Measurements from ENCODE around the gene IFITM1. TPM values are rescaled to one million over a fixed set of nuclear protein-coding genes. Genes with fewer than 3 reads are reported as not detected.

IFITM1 gene
- total and polyA plus RNA-seq, 9 of the 15 experiments (the other 6 are each of a cell fraction or from before 2014, with no cell fraction given): 691 to 5,579 (median 974) TPM

DNA sequence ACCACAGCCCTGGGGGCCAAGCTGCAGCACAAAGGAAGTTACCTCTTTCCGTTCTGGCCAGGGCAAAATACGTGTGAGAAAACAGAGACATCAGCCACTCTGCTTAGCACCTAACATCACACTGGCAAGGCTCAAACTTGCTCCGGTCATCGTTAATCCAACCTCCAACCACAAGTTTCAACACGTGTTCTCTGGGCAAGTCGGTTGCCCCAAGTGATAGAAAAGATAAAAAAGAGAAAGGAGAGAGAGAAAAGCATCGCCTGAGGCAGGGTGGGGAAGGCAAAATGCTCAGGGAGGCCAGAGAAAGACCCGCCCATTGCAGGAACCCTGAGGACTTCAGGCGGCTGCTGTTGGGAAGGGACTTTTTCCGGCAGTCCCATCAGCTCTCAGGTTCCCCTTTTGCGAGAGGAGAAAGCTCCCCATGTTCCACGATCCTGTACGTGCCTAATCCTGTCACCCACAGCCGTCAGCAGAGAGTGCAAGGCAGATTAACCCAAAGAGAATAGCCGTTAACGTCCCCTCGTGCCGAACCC lies 36.9 kb downstream of the IFITM1 start (continued):
- TF ChIP-seq, protein P1, sequence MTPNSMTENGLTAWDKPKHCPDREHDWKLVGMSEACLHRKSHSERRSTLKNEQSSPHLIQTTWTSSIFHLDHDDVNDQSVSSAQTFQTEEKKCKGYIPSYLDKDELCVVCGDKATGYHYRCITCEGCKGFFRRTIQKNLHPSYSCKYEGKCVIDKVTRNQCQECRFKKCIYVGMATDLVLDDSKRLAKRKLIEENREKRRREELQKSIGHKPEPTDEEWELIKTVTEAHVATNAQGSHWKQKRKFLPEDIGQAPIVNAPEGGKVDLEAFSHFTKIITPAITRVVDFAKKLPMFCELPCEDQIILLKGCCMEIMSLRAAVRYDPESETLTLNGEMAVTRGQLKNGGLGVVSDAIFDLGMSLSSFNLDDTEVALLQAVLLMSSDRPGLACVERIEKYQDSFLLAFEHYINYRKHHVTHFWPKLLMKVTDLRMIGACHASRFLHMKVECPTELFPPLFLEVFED (CRISPR knock-in tag; conservative IDR thresholded peaks at IDR 0.05): 0 out of 2 replicates have a peak, but pooled peaks have one; percentile 72
- peak in 1 of 2 experiments; percentile 25; a peak in 1 of 3 replicates for TF ChIP-seq CBX3 (IDR thresholded peaks at IDR 0.05; ENCODE audit: borderline replicate concordance in 1 of 2, low read length in 2 of 2)
- 0 out of 2 replicates have a peak, but pooled peaks have one; percentile 19 for TF ChIP-seq ZBTB17 (CRISPR knock-in tag; IDR thresholded peaks at IDR 0.05)
- TF ChIP-seq MAZ (CRISPR knock-in tag; conservative IDR thresholded peaks at IDR 0.05 in 1 of 2, IDR thresholded peaks at IDR 0.05 in 1 of 2): peak in 1 of 2 experiments; percentile 63; a peak in 2 of 4 replicates
- no peak for TF ChIP-seq PPARD (CRISPR knock-in tag; IDR thresholded peaks at IDR 0.05)
- TF ChIP-seq, protein P2, sequence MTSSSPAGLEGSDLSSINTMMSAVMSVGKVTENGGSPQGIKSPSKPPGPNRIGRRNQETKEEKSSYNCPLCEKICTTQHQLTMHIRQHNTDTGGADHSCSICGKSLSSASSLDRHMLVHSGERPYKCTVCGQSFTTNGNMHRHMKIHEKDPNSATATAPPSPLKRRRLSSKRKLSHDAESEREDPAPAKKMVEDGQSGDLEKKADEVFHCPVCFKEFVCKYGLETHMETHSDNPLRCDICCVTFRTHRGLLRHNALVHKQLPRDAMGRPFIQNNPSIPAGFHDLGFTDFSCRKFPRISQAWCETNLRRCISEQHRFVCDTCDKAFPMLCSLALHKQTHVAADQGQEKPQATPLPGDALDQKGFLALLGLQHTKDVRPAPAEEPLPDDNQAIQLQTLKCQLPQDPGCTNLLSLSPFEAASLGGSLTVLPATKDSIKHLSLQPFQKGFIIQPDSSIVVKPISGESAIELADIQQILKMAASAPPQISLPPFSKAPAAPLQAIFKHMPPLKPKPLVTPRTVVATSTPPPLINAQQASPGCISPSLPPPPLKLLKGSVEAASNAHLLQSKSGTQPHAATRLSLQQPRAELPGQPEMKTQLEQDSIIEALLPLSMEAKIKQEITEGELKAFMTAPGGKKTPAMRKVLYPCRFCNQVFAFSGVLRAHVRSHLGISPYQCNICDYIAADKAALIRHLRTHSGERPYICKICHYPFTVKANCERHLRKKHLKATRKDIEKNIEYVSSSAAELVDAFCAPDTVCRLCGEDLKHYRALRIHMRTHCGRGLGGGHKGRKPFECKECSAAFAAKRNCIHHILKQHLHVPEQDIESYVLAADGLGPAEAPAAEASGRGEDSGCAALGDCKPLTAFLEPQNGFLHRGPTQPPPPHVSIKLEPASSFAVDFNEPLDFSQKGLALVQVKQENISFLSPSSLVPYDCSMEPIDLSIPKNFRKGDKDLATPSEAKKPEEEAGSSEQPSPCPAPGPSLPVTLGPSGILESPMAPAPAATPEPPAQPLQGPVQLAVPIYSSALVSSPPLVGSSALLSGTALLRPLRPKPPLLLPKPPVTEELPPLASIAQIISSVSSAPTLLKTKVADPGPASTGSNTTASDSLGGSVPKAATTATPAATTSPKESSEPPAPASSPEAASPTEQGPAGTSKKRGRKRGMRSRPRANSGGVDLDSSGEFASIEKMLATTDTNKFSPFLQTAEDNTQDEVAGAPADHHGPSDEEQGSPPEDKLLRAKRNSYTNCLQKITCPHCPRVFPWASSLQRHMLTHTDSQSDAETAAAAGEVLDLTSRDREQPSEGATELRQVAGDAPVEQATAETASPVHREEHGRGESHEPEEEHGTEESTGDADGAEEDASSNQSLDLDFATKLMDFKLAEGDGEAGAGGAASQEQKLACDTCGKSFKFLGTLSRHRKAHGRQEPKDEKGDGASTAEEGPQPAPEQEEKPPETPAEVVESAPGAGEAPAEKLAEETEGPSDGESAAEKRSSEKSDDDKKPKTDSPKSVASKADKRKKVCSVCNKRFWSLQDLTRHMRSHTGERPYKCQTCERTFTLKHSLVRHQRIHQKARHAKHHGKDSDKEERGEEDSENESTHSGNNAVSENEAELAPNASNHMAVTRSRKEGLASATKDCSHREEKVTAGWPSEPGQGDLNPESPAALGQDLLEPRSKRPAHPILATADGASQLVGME (CRISPR knock-in tag; IDR thresholded peaks at IDR 0.05): peak; percentile 62; the same call in 1 of the 2 replicates
- TF ChIP-seq HCFC1 (IDR thresholded peaks at IDR 0.05; ENCODE audit: low read depth, low read length): no peak
- TF ChIP-seq, protein P3, sequence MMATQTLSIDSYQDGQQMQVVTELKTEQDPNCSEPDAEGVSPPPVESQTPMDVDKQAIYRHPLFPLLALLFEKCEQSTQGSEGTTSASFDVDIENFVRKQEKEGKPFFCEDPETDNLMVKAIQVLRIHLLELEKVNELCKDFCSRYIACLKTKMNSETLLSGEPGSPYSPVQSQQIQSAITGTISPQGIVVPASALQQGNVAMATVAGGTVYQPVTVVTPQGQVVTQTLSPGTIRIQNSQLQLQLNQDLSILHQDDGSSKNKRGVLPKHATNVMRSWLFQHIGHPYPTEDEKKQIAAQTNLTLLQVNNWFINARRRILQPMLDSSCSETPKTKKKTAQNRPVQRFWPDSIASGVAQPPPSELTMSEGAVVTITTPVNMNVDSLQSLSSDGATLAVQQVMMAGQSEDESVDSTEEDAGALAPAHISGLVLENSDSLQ (IDR thresholded peaks at IDR 0.05): 0 out of 2 replicates have a peak, but pooled peaks have one; percentile 14
- no peak for TF ChIP-seq FOXA3 (CRISPR knock-in tag; conservative IDR thresholded peaks at IDR 0.05 in 1 of 2, IDR thresholded peaks at IDR 0.05 in 1 of 2)
- TF ChIP-seq, protein P4, sequence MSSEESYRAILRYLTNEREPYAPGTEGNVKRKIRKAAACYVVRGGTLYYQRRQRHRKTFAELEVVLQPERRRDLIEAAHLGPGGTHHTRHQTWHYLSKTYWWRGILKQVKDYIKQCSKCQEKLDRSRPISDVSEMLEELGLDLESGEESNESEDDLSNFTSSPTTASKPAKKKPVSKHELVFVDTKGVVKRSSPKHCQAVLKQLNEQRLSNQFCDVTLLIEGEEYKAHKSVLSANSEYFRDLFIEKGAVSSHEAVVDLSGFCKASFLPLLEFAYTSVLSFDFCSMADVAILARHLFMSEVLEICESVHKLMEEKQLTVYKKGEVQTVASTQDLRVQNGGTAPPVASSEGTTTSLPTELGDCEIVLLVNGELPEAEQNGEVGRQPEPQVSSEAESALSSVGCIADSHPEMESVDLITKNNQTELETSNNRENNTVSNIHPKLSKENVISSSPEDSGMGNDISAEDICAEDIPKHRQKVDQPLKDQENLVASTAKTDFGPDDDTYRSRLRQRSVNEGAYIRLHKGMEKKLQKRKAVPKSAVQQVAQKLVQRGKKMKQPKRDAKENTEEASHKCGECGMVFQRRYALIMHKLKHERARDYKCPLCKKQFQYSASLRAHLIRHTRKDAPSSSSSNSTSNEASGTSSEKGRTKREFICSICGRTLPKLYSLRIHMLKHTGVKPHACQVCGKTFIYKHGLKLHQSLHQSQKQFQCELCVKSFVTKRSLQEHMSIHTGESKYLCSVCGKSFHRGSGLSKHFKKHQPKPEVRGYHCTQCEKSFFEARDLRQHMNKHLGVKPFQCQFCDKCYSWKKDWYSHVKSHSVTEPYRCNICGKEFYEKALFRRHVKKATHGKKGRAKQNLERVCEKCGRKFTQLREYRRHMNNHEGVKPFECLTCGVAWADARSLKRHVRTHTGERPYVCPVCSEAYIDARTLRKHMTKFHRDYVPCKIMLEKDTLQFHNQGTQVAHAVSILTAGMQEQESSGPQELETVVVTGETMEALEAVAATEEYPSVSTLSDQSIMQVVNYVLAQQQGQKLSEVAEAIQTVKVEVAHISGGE (CRISPR knock-in tag; IDR thresholded peaks at IDR 0.05): peak in 1 of 3 experiments; percentile 90; a peak in 2 of 6 replicates
- TF ChIP-seq, protein P5, sequence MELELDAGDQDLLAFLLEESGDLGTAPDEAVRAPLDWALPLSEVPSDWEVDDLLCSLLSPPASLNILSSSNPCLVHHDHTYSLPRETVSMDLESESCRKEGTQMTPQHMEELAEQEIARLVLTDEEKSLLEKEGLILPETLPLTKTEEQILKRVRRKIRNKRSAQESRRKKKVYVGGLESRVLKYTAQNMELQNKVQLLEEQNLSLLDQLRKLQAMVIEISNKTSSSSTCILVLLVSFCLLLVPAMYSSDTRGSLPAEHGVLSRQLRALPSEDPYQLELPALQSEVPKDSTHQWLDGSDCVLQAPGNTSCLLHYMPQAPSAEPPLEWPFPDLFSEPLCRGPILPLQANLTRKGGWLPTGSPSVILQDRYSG (tag; conservative IDR thresholded peaks at IDR 0.05; ENCODE audit: low read depth): peak; percentile 82

Data from K562 (cell line).